PC-9 (cell line): Measurements from ENCODE around the gene TANK.

Experiments used
- EZH2 ChIP-seq: fragments of 200-600 bp; sonication (generic); IDR thresholded peaks from 2 replicates; pipeline ENCODE4 v1.8.0; 2017; ENCODE audit warnings: antibody characterized with exemption, low read depth
- TF ChIP-seq, protein P1 (sequence below): fragments of 200-600 bp; sonication (generic); conservative IDR thresholded peaks from 2 replicates; pipeline ENCODE4 v1.6.1; 2017; ENCODE audit warnings: mixed run types, antibody characterized with exemption, mild to moderate bottlenecking, moderate library complexity

DNA sequence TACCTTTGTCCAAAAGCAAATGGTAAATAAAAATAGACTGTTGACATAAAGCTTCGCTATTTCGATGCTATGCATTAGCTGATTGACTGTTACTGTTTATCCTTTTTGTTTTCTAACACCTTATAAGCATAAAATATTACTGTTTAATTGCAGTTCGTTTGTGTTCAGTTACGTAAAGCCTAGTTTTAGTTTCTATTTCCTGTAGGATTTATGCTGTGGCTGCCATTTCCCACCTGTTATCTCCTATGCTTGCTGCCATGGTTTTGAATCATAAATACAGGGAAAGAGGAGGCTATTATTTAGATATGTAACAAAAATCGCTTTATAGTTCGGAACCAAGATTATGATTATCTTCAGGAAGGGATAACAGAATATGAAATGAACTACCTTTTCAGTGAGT, 3.9 kb downstream of the TANK start:
- TF ChIP-seq EZH2 = no peak
- TF ChIP-seq, protein P1, sequence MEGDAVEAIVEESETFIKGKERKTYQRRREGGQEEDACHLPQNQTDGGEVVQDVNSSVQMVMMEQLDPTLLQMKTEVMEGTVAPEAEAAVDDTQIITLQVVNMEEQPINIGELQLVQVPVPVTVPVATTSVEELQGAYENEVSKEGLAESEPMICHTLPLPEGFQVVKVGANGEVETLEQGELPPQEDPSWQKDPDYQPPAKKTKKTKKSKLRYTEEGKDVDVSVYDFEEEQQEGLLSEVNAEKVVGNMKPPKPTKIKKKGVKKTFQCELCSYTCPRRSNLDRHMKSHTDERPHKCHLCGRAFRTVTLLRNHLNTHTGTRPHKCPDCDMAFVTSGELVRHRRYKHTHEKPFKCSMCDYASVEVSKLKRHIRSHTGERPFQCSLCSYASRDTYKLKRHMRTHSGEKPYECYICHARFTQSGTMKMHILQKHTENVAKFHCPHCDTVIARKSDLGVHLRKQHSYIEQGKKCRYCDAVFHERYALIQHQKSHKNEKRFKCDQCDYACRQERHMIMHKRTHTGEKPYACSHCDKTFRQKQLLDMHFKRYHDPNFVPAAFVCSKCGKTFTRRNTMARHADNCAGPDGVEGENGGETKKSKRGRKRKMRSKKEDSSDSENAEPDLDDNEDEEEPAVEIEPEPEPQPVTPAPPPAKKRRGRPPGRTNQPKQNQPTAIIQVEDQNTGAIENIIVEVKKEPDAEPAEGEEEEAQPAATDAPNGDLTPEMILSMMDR = no peak
